Spleen (tissue), 11 donors: ENCODE measurements around the gene MROH7. TPM values are rescaled to one million over a fixed set of nuclear protein-coding genes. Genes with fewer than 3 reads are reported as not detected.

Experiments used
- DNase-seq: peaks from one replicate; pipeline ENCODE4 v3.0.0-alpha.2; 2020
- H3K27ac ChIP-seq, 8 donors: fragments of 200-600 bp; sonication (generic) in 7 of 8; 1 replicate in 4 of 8; 2 replicates in 4 of 8; pipeline versions ENCODE4 v1.5.0 to v1.8.0; 2016 to 2021; ENCODE audit warnings: inconsistent platforms in 4 of 8, mild to moderate bottlenecking in 4 of 8, moderate library complexity in 1 of 8
- H3K27me3 ChIP-seq, 7 donors: fragments of 200-600 bp; sonication (generic) in 6 of 7; replicated peaks in 1 of 7; 1 replicate in 4 of 7; 2 replicates in 3 of 7; pipeline versions ENCODE4 v1.5.0 to v1.8.0; 2016 to 2021; ENCODE audit warnings: inconsistent platforms in 3 of 7, mild to moderate bottlenecking in 1 of 7
- H3K36me3 ChIP-seq, 6 donors: fragments of 200-600 bp; sonication (generic) in 5 of 6; 1 replicate in 4 of 6; 2 replicates in 2 of 6; pipeline versions ENCODE4 v1.5.0 to v1.8.0; 2016 to 2021; ENCODE audit warnings: inconsistent platforms in 2 of 6
- H3K4me1 ChIP-seq, 6 donors: fragments of 200-600 bp; sonication (generic) in 5 of 6; 1 replicate in 3 of 6; 2 replicates in 3 of 6; pipeline versions ENCODE4 v1.5.0 to v1.8.0; 2016 to 2021; ENCODE audit warnings: inconsistent platforms in 3 of 6
- H3K4me3 ChIP-seq, 8 donors: fragments of 200-600 bp; sonication (generic) in 7 of 8; 1 replicate in 4 of 8; 2 replicates in 4 of 8; pipeline versions ENCODE4 v1.5.0 to v1.8.0; 2016 to 2021; ENCODE audit warnings: inconsistent platforms in 4 of 8, mild to moderate bottlenecking in 4 of 8, moderate library complexity in 2 of 8
- H3K9me3 ChIP-seq, 8 donors: fragments of 200-600 bp; sonication (generic) in 7 of 8; 1 replicate in 4 of 8; 2 replicates in 4 of 8; pipeline versions ENCODE4 v1.5.0 to v1.8.0; 2016 to 2021; ENCODE audit warnings: inconsistent platforms in 4 of 8
- CTCF ChIP-seq, 11 experiments: fragments of 200-600 bp in 7 of 11; fragments of 450-650 bp in 4 of 11; sonication (generic) in 4 of 11; IDR thresholded peaks in 8 of 11; conservative IDR thresholded peaks in 3 of 11; 1 replicate in 7 of 11; 2 replicates in 4 of 11; pipeline versions ENCODE4 v1.4.0 to v1.8.0; 2016 to 2021; ENCODE audit warnings: antibody characterized with exemption in 11 of 11, inconsistent platforms in 4 of 11, mild to moderate bottlenecking in 1 of 11
- POLR2A ChIP-seq, 3 donors: fragments of 450-650 bp; IDR thresholded peaks; one replicate each; pipeline ENCODE4 v1.5.1; 2017; ENCODE audit warnings: antibody characterized with exemption in 3 of 3, mild to moderate bottlenecking in 1 of 3
- POLR2AphosphoS5 ChIP-seq, 3 donors: sonication (generic); formaldehyde crosslinking; IDR thresholded peaks; one replicate each; pipeline ENCODE4 v1.5.1; 2017; ENCODE audit warnings: antibody characterized with exemption in 3 of 3
- WGBS, 5 donors: extraction: QIAGEN DNeasy Blood & Tissue Kit in 3 of 5; methylation state at CpG; one replicate each; pipeline versions ENCODE4 v1.1.5 to v1.1.7; 2013 to 2018; 5-methylcytosine and 5-hydroxymethylcytosine counted together
- intact Hi-C: fragments of 100-400 bp; cut with DNase I; formaldehyde crosslinking; loops from one replicate; pipeline ENCODE4 v1.15.0; 2023; ENCODE audit warnings: low total_unique reads
- polyA plus RNA-seq, 3 donors: library from polyadenylated mRNA; stranded (reverse); fragments of 200-250 nt; gene quantifications; one replicate each; pipeline ENCODE4 v1.2.1, GENCODE V29; 2013
- total RNA-seq, 7 donors: library from RNA; depleted of rRNA in 3 of 7; stranded (reverse); fragments of >200 nt in 3 of 7; fragmentation: NEBNext Ultra II Directional in 4 of 7; extraction: Animal tissue kit (Norgen Biotek cat#: 25700) in 4 of 7; gene quantifications; one replicate each; pipeline versions ENCODE4 v1.1.0 to v1.2.1, GENCODE V29; 2016 to 2021
- donor health status: healthy with polysubstance abuse.
- donor health status: DM: no; HTN: no; CAD: no; lungs with moderate emphysema.
- donor health status: DM: no; HTN: no; CAD: no.
- donor health status: Bipolar disorder and iron deficiency.
- donor health status: healthy.
- donor health status: DM: no; HTN: no; CAD: no.
- donor health status: DM: yes; HTN: yes; CAD: no.

Gene MROH7
- total and polyA plus RNA-seq, 10 donors: 0.36 to 3.6 (median 1.4) TPM

- no peaks in the 10 kb centered on the region for H3K27me3 ChIP-seq
- WGBS, 5 donors: 94 to 98% (median 96%) methylated on average over 20 of the region's 20 CpGs
- TF ChIP-seq POLR2AphosphoS5 (IDR thresholded peaks at IDR 0.05) (no peak), CTCF (IDR thresholded peaks at IDR 0.05 in 8 of 11, conservative IDR thresholded peaks at IDR 0.05 in 3 of 11) (no peak), POLR2A (IDR thresholded peaks at IDR 0.05) (no peak)
- no peaks in the 10 kb centered on the region for H3K9me3 ChIP-seq
- intact Hi-C loops: no loop called here
- no peak overlapping the region for H3K27ac ChIP-seq
- H3K4me1 ChIP-seq: peaks cover 4 to 15% (median 9%) of the 10 kb centered on the region in 6 donors
- peak; percentile 64 for DNase-seq
- H3K4me3 ChIP-seq: no peak overlapping the region
- H3K36me3 ChIP-seq: peaks cover 0 to 47% (median 19%) of the 10 kb centered on the region in 6 donors
These were observed 117.2 kb downstream of the MROH7 start for GRCh38 chr1:54758678-54759348.

Other genes starting within 250 kb of the MROH7 start
- 10 to 100 TPM; 24.4 to 73.5 (median 55.4) TPM for gene SSBP3, start 235.4 kb upstream of the MROH7 start, total RNA-seq
- 10 to 100 TPM; 14.4 to 22.1 (median 14.9) TPM for gene SSBP3, start 235.4 kb upstream of the MROH7 start, polyA plus RNA-seq
- 1 to 10 TPM; 1.5 to 3.2 (median 2.5) TPM for gene ACOT11, start 93.6 kb upstream of the MROH7 start, total RNA-seq
- under 1 TPM; 0.30 to 0.86 (median 0.52) TPM for gene ACOT11, start 93.6 kb upstream of the MROH7 start, polyA plus RNA-seq
- 1 to 10 TPM in 1 of 7 donors, under 1 TPM in 5, not detected in 1; 0.70 to 1.2 (median 0.75) TPM for gene FAM151A, start 18.3 kb upstream of the MROH7 start, total RNA-seq
- gene FAM151A, start 18.3 kb upstream of the MROH7 start, polyA plus RNA-seq: 1 to 10 TPM; 2.9 to 4.2 (median 3.8) TPM
- 10 to 100 TPM; 15.4 to 28.5 (median 17.3) TPM for gene TTC4, start 74.1 kb downstream of the MROH7 start, total RNA-seq
- gene TTC4, start 74.1 kb downstream of the MROH7 start, polyA plus RNA-seq: 10 to 100 TPM; 12.1 to 15.3 (median 13.3) TPM
- 1 to 10 TPM; 2.7 to 3.8 (median 3.4) TPM for gene PARS2, start 122.7 kb downstream of the MROH7 start, total RNA-seq
- 1 to 10 TPM in 2 of 3 donors, under 1 TPM in 1; 0.96 to 2.1 (median 1.9) TPM for gene PARS2, start 122.7 kb downstream of the MROH7 start, polyA plus RNA-seq
- gene TTC22, start 159.5 kb downstream of the MROH7 start, total RNA-seq: 1 to 10 TPM; 2.7 to 6.4 (median 3.7) TPM
- 1 to 10 TPM in 2 of 3 donors, under 1 TPM in 1; 0.73 to 1.9 (median 1.1) TPM for gene TTC22, start 159.5 kb downstream of the MROH7 start, polyA plus RNA-seq
- 100 to 1,000 TPM; 112 to 370 (median 284) TPM for gene DHCR24, start 245.4 kb downstream of the MROH7 start, total RNA-seq
- 10 to 100 TPM in 1 of 3 donors, 1 to 10 TPM in 2; 7.0 to 29.7 (median 9.1) TPM for gene DHCR24, start 245.4 kb downstream of the MROH7 start, polyA plus RNA-seq